22Rv1 (cell line): ENCODE measurements around the gene LRP1-AS.

Experiments
- H3K27ac ChIP-seq: fragments of 450-650 bp; 2 replicates; pipeline ENCODE4 v1.5.1; 2017
- ZFX ChIP-seq: fragments of 450-650 bp; IDR thresholded peaks from 2 replicates; pipeline ENCODE4 v1.6.1; 2017; ENCODE audit warnings: antibody characterized with exemption, borderline replicate concordance
- TF ChIP-seq, protein P1 (sequence below): fragments of 450-650 bp; IDR thresholded peaks from 2 replicates; pipeline ENCODE4 v1.5.1; 2017; ENCODE audit warnings: mild to moderate bottlenecking

LRP1-AS gene

DNA sequence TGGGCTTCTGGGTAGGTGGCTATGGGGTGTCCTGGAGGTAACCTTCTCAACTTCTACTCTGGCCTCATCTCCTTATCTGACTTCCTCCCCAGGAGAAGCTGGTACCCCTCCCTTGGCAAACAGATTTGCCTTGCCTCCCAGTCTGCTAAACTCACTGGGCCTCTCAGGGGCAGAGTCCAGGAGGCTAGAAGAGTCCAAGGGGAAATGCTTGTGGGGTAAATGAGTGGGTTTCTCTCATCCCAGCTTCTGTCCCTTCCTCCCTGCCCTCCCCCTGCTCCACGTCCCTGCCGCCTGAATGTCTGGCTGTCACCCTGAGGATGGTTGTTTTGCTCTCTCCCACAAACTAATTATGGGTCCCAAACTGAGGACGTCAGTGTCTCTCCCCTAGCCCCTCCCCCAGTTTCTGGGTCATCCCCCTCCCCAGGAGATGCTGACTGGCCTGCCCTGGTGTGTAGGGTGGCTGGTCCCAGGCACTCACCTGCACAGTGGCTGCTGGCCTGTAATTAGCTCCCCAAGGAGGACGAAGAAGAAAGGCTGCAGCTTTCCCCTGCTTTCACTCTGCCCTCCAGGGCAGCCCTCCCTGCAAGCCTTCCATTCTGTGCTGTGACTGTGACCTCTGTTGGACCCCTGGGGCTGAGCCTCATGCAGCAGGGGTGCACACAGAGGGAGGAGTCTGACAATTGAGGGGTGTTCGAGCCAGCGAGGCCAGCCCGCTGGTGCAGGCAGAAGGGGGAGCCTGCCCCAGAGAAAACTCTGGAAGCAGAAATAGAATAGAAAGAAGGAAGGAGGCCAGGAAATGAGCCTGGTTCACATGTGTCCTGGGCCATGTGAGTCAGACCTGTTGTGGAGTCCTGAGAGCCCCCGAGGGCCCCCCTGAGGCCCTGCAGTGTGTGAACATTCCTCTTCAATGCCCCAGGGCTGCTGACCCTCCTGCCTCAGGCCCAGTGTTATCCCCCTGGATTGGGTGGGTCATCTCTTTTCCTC, at the start of gene LRP1-AS:
TSS of gene LRP1-AS (minus strand) at position 659 of the 984 bp plus-strand sequence.
- no peak within 1 kb of the TSS for H3K27ac ChIP-seq
- no peak for TF ChIP-seq ZFX
- TF ChIP-seq, protein P1, sequence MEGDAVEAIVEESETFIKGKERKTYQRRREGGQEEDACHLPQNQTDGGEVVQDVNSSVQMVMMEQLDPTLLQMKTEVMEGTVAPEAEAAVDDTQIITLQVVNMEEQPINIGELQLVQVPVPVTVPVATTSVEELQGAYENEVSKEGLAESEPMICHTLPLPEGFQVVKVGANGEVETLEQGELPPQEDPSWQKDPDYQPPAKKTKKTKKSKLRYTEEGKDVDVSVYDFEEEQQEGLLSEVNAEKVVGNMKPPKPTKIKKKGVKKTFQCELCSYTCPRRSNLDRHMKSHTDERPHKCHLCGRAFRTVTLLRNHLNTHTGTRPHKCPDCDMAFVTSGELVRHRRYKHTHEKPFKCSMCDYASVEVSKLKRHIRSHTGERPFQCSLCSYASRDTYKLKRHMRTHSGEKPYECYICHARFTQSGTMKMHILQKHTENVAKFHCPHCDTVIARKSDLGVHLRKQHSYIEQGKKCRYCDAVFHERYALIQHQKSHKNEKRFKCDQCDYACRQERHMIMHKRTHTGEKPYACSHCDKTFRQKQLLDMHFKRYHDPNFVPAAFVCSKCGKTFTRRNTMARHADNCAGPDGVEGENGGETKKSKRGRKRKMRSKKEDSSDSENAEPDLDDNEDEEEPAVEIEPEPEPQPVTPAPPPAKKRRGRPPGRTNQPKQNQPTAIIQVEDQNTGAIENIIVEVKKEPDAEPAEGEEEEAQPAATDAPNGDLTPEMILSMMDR, result no peak

DNA sequence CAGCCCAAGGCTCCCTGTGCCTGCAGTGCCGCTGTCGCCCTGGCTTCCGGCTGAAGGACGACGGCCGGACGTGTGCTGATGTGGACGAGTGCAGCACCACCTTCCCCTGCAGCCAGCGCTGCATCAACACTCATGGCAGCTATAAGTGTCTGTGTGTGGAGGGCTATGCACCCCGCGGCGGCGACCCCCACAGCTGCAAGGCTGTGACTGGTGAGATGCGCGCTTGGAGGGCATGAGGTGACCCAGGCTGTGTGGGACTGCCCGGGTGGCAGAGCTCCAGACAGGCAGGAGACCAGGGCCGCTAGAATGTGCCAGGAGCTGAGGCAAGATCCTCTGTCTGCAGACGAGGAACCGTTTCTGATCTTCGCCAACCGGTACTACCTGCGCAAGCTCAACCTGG, 49.5 kb upstream of the LRP1-AS start:
- H3K27ac ChIP-seq, result no peak overlapping the region
- TF ChIP-seq, protein P1, result no peak
- no peak for TF ChIP-seq ZFX

DNA sequence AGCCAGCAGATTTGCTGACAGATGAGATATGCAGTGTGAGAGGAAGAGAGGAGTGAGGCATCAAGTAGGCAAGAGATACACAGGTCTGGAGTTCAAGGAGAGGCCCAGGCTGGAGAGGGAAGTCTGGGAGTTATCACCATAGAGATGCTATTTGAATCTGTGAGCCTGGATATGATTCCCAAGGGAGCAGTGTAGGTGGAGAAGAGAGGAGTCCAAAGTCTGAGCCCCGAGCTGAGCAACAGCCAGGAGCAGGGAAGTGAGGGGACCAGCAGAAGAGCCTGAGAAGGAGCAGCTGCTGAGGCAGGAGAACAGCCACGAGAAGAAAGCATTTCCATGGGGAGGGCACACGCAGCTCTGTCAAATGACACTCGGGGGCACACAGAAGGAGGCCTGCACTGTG, 49.0 kb upstream of the LRP1-AS start:
- no peak overlapping the region for H3K27ac ChIP-seq

DNA sequence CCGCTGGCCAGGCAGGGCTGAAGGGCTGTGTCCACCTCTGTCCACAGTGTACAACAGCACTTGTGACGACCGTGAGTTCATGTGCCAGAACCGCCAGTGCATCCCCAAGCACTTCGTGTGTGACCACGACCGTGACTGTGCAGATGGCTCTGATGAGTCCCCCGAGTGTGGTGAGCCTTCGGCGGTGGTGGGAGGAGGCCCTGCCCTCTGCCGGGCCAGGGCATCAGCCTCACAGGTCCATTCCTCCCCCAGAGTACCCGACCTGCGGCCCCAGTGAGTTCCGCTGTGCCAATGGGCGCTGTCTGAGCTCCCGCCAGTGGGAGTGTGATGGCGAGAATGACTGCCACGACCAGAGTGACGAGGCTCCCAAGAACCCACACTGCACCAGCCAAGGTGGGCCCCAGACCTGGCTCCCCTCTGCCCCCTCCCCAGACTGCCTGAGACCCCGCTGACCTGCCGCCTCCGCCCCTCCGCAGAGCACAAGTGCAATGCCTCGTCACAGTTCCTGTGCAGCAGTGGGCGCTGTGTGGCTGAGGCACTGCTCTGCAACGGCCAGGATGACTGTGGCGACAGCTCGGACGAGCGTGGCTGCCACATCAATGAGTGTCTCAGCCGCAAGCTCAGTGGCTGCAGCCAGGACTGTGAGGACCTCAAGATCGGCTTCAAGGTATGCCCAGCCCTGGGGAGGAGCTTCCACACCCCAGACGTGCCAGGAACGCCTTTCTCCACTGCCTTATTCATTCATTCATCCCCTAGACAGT, 48.4 kb upstream of the LRP1-AS start:
- no peak overlapping the region for H3K27ac ChIP-seq
- TF ChIP-seq ZFX, result no peak
- TF ChIP-seq, protein P1, result peak; percentile 42

More for the DNA sequence above, 49.0 kb upstream of the LRP1-AS start:
- TF ChIP-seq ZFX, result no peak
- TF ChIP-seq, protein P1, result no peak

DNA sequence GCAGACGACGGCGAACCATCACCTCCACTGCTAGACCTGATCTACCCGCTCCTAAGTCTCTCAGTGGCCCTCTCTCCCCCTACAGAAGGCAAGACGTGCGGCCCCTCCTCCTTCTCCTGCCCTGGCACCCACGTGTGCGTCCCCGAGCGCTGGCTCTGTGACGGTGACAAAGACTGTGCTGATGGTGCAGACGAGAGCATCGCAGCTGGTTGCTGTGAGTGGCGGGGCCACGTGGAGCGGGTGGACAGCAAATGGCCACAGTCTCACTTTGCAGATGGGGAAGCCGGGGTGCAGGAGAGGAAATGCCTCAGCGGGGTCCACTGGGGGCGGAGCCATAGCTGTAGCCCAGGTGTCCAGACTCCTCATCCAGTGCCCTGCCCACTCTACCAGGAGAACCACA, 47.8 kb upstream of the LRP1-AS start:
- H3K27ac ChIP-seq, result no peak overlapping the region
- TF ChIP-seq, protein P1, result no peak

DNA sequence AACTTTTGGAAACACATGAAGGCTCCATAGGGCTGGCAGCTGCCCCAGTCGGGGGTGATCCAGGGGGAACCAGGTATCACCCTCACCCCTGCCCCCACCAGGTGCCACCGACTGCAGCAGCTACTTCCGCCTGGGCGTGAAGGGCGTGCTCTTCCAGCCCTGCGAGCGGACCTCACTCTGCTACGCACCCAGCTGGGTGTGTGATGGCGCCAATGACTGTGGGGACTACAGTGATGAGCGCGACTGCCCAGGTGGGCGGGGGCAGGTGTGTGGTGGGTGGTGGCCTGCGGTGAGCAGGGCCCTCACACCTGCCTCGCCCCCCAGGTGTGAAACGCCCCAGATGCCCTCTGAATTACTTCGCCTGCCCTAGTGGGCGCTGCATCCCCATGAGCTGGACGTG, 46.8 kb upstream of the LRP1-AS start:
- no peak overlapping the region for H3K27ac ChIP-seq
- no peak for TF ChIP-seq ZFX
- TF ChIP-seq, protein P1, result no peak
